ENCODE results near the gene TDP1.

Gene TDP1

GRCh38 chr14:89926694-89927093, 29.0 kb upstream of the TDP1 start:
- Histone ChIP-seq H3K4me1 (no peaks in the 10 kb centered on the region), H3K27ac (no peak overlapping the region), H3K36me3 (peaks cover 0 to 15% (median under 1%) of the 10 kb centered on the region in 3 donors), H3K4me3 (no peak overlapping the region), H3K27me3 (no peaks in the 10 kb centered on the region), H3K9me3 (no peaks in the 10 kb centered on the region)
- DNase-seq, result no peak
- intact Hi-C loops (cut with DNase I; ENCODE audit: low total_unique reads), result no loop called here
- TF ChIP-seq, protein P1, sequence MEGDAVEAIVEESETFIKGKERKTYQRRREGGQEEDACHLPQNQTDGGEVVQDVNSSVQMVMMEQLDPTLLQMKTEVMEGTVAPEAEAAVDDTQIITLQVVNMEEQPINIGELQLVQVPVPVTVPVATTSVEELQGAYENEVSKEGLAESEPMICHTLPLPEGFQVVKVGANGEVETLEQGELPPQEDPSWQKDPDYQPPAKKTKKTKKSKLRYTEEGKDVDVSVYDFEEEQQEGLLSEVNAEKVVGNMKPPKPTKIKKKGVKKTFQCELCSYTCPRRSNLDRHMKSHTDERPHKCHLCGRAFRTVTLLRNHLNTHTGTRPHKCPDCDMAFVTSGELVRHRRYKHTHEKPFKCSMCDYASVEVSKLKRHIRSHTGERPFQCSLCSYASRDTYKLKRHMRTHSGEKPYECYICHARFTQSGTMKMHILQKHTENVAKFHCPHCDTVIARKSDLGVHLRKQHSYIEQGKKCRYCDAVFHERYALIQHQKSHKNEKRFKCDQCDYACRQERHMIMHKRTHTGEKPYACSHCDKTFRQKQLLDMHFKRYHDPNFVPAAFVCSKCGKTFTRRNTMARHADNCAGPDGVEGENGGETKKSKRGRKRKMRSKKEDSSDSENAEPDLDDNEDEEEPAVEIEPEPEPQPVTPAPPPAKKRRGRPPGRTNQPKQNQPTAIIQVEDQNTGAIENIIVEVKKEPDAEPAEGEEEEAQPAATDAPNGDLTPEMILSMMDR (IDR thresholded peaks at IDR 0.05), result no peak

DNA sequence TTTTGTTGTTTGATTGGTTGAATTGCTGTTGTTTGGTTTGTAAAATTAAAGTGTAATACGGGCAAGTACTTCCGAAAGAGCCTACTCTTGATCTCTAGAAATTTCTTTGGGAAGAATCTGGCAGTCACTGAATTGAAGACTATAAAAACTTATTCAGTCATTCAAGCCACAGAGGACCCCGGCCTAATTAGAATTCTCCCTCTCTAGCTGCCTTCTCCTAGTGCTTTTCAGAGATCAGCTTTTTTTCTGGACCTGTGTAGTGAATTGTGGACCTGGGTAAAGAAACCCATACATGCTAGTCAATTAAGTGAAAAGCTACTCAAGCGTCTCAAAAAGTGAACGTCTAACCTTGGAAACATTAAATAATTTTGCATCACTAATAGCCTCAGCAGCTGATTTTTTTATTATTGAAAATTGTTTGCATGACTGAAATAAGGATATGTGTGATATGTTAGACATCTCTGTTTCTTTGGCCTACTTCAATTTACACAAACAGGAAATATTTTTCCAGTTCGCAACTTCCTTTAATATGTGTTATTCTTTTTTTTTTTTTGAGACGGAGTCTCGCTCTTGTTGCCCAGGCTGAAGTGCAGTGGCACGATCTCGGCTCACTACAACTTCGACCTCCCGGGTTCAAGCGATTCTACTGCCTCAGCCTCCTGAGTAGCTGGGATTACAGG, 28.4 kb upstream of the TDP1 start:
- H3K9me3 ChIP-seq, result no peaks in the 10 kb centered on the region
- H3K27ac ChIP-seq, result no peak overlapping the region
- H3K4me3 ChIP-seq, result no peak overlapping the region
- intact Hi-C loops (cut with DNase I; ENCODE audit: low total_unique reads), result no loop called here
- no peaks in the 10 kb centered on the region for H3K4me1 ChIP-seq
- DNase-seq, result no peak
- peaks cover 0 to 19% (median 5%) of the 10 kb centered on the region in 3 donors for H3K36me3 ChIP-seq
- TF ChIP-seq, protein P1 (IDR thresholded peaks at IDR 0.05), result no peak
- no peaks in the 10 kb centered on the region for H3K27me3 ChIP-seq

DNA sequence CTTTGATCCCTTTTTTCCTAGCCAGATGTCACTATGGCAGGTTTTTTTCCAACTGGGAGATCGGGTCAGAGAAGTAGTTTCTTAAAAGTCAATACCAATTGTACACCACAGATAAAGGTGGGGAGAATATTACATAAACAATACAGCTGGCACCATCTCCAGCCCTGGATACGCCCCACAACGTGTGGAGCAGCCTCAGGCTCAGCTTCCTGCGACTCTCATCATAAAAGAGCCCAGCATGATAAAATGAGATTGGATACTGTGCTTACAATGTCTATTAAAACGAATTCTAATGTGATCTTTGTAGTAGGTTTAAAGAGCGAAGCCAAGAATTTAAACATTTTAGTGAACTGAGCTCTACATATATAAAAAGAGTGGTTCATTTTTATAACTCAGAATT, 22.7 kb upstream of the TDP1 start:
- H3K4me3 ChIP-seq, result no peak overlapping the region
- no peaks in the 10 kb centered on the region for H3K27me3 ChIP-seq
- H3K4me1 ChIP-seq, result no peaks in the 10 kb centered on the region
- H3K36me3 ChIP-seq, result peaks cover 0 to 26% (median 5%) of the 10 kb centered on the region in 3 donors
- H3K27ac ChIP-seq, result no peak overlapping the region
- no peaks in the 10 kb centered on the region for H3K9me3 ChIP-seq
- intact Hi-C loops (cut with DNase I; ENCODE audit: low total_unique reads), result loop anchor here (5.0 kb wide), 1 partner anchor 49 kb away; no protein-coding TSS in a partner anchor
- DNase-seq, result no peak
- TF ChIP-seq, protein P1 (IDR thresholded peaks at IDR 0.05), result no peak

GRCh38 chr14:89936654-89937185, 19.0 kb upstream of the TDP1 start:
- DNase-seq, result no peak
- no peaks in the 10 kb centered on the region for H3K9me3 ChIP-seq
- H3K27ac ChIP-seq, result no peak overlapping the region
- no peak overlapping the region for H3K4me3 ChIP-seq
- H3K27me3 ChIP-seq, result no peaks in the 10 kb centered on the region
- no peaks in the 10 kb centered on the region for H3K4me1 ChIP-seq
- peaks cover 0 to 13% (median 4%) of the 10 kb centered on the region in 3 donors for H3K36me3 ChIP-seq
- intact Hi-C loops (cut with DNase I; ENCODE audit: low total_unique reads), result no loop called here
- TF ChIP-seq, protein P1 (IDR thresholded peaks at IDR 0.05), result no peak

DNA sequence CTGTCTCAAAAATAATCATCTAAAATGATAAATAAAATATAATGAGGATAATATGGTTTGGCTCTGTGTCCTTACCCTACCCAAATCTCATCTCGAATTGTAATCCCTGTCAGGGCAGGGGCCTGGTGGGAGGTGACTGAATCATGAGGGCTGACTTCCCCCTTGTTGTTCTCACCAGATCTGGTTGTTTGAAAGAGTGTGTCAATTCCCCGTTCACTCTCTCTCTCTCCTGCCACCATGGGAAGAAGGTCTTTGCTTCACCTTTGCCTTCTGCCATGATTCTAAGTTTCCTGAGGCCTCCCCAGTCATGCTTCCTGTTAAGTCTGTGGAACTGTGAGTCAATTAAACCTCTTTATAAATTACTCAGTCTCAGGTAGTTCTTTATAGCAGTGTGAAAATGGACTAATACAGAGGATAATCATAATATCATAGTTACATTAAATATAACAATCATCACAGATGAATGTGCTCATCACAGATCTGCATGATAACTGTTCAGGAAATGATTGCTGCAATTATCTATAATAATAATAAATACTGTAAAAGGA, 13.8 kb upstream of the TDP1 start:
- Histone ChIP-seq H3K36me3 (peaks cover 0 to 10% (median 0%) of the 10 kb centered on the region in 3 donors), H3K27ac (no peak overlapping the region), H3K4me3 (no peak overlapping the region), H3K9me3 (no peaks in the 10 kb centered on the region), H3K27me3 (no peaks in the 10 kb centered on the region), H3K4me1 (no peaks in the 10 kb centered on the region)
- TF ChIP-seq, protein P1 (IDR thresholded peaks at IDR 0.05), result no peak
- intact Hi-C loops (cut with DNase I; ENCODE audit: low total_unique reads), result no loop called here
- no peak for DNase-seq
